Hippocampal formation (tissue), 2 donors: ENCODE data around the gene PCDHB11.
A peak's percentile ranks its signal among the peaks of the same experiment; 100 is the strongest.
"Not testable (repeated sequence)": the region's sequence is repeated elsewhere in the genome, so short reads cannot be mapped to it uniquely, and the experiment has no call there.

Experiments used
- DNase-seq, 2 donors: peaks; one replicate each; lab custom pipeline; 2025; lab: John Stamatoyannopoulos, UW

The PCDHB11 gene

GRCh38 chr5:141236516-141237313 is 37.3 kb downstream of the PCDHB11 start:
- no peak for DNase-seq

- no peak for DNase-seq
Measured at GRCh38 chr5:141241496-141241895, 42.1 kb downstream of the PCDHB11 start.

GRCh38 chr5:141245250-141245717 is 45.9 kb downstream of the PCDHB11 start, which contains the start of gene PCDHB15:
PCDHB15 (plus strand) TSS chr5:141245395; CDS start chr5:141245579, 184 bp downstream.
- DNase-seq = peak; percentile 0 to 17

GRCh38 chr5:141246971-141247370 is 47.5 kb downstream of the PCDHB11 start:
- not testable (repeated sequence) for DNase-seq

- not testable (repeated sequence) for DNase-seq
Measured at GRCh38 chr5:141247434-141247833, 48.0 kb downstream of the PCDHB11 start.

- DNase-seq = no peak
Measured at GRCh38 chr5:141250576-141250975, 51.1 kb downstream of the PCDHB11 start.
